PFSK-1 (cell line): ENCODE measurements around the gene GRIN2A.

ENCODE experiments used
- POLR2AphosphoS5 ChIP-seq: IDR thresholded peaks from 2 replicates; pipeline ENCODE4 v1.6.1; 2012; ENCODE audit warnings: low read depth, mild to moderate bottlenecking, control low read depth, low read length, moderate library complexity
- REST ChIP-seq, 2 experiments: IDR thresholded peaks; 2 replicates each; pipeline versions ENCODE4 v1.6.1 to v1.8.0; 2011 to 2012; ENCODE audit warnings: low read depth in 2 of 2, low read length in 2 of 2, control low read depth in 1 of 2, inconsistent platforms in 1 of 2, mild to moderate bottlenecking in 1 of 2, moderate library complexity in 1 of 2; ENCODE audit not compliant: insufficient read depth in 1 of 2
- SIN3A ChIP-seq: IDR thresholded peaks from 2 replicates; pipeline ENCODE4 v1.6.1; 2012; ENCODE audit warnings: mild to moderate bottlenecking, low read length, moderate library complexity, borderline replicate concordance; ENCODE audit not compliant: insufficient read depth
- TAF1 ChIP-seq: IDR thresholded peaks from 2 replicates; pipeline ENCODE4 v1.6.1; 2012; ENCODE audit warnings: low read length, control low read depth, borderline replicate concordance; ENCODE audit not compliant: insufficient read depth

- no peak for TF ChIP-seq REST (IDR thresholded peaks at IDR 0.05; ENCODE audit: insufficient read depth in 1 of 2, low read depth in 2 of 2, low read length in 2 of 2)
- no peak for TF ChIP-seq TAF1
- TF ChIP-seq POLR2AphosphoS5: no peak
- no peak for TF ChIP-seq SIN3A
Measured at GRCh38 chr16:10130538-10130937, 51.7 kb downstream of the GRIN2A start.
